Fibroblast of lung (primary cell): ENCODE results near the gene GCK.

ENCODE experiments used
- CTCF ChIP-seq, 2 donors: IDR thresholded peaks in 1 of 2; conservative IDR thresholded peaks in 1 of 2; 1 replicate in 1 of 2; 2 replicates in 1 of 2; pipeline ENCODE4 v1.5.1; 2011 to 2012; ENCODE audit warnings: low read length in 2 of 2, control low read depth in 1 of 2, inconsistent platforms in 1 of 2, low read depth in 1 of 2, mild to moderate bottlenecking in 1 of 2
- EZH2 ChIP-seq: IDR thresholded peaks from 2 replicates; pipeline ENCODE4 v1.5.1; 2012; ENCODE audit warnings: low read length, control low read depth, mild to moderate bottlenecking; ENCODE audit errors: missing control alignments

GRCh38 chr7:44177570-44178131 is 11.6 kb downstream of the GCK start:
- TF ChIP-seq CTCF (conservative IDR thresholded peaks at IDR 0.05 in 1 of 2, IDR thresholded peaks at IDR 0.05 in 1 of 2; ENCODE audit: low read depth in 1 of 2, low read length in 2 of 2) (no peak), EZH2 (no peak)
